Neural cell (in vitro differentiated cells): ENCODE measurements around the gene LCN9. TPM values are rescaled to one million over a fixed set of nuclear protein-coding genes. Genes with fewer than 3 reads are reported as not detected.

Experiments
- H2AFZ ChIP-seq: fragments of 200-600, 300-800 bp; sonication (generic), shearing (Covaris generic); 2 replicates; pipeline ENCODE4 v1.6.0; 2014; ENCODE audit warnings: low read depth, mild to moderate bottlenecking, antibody characterized with exemption, low read length, moderate library complexity
- H3F3A ChIP-seq: fragments of 200-600 bp; shearing (Covaris generic); 2 replicates; pipeline ENCODE4 v1.6.1; 2016; ENCODE audit warnings: mild to moderate bottlenecking, moderate library complexity, mixed read lengths, antibody characterized with exemption, low read length; ENCODE audit not compliant: insufficient read depth, poor library complexity, severe bottlenecking
- H3K27ac ChIP-seq: fragments of 200-600, 300-800 bp; sonication (generic), shearing (Covaris generic); 2 replicates; pipeline ENCODE4 v1.5.1; 2014; ENCODE audit warnings: mild to moderate bottlenecking, low read length, moderate library complexity
- H3K27me3 ChIP-seq: fragments of 300-800, 200-600 bp; sonication (generic), shearing (Covaris generic); 2 replicates; pipeline ENCODE4 v1.6.0; 2014; ENCODE audit warnings: mild to moderate bottlenecking, low read depth, low read length, moderate library complexity; ENCODE audit not compliant: insufficient read depth
- H3K36me3 ChIP-seq: fragments of 300-800, 200-600 bp; sonication (generic), shearing (Covaris generic); 2 replicates; pipeline ENCODE4 v1.5.1; 2014; ENCODE audit warnings: mild to moderate bottlenecking, antibody characterized with exemption, low read length, moderate library complexity; ENCODE audit not compliant: insufficient read depth
- H3K4me2 ChIP-seq: fragments of 300-800, 200-600 bp; sonication (generic), shearing (Covaris generic); 2 replicates; pipeline ENCODE4 v1.6.0; 2014; ENCODE audit warnings: mild to moderate bottlenecking, low read length
- H3K4me3 ChIP-seq: fragments of 300-800, 200-600 bp; sonication (generic), shearing (Covaris generic); 2 replicates; pipeline ENCODE4 v1.5.1; 2014; ENCODE audit warnings: mild to moderate bottlenecking, low read length, moderate library complexity
- H3K79me2 ChIP-seq: fragments of 200-600 bp; shearing (Covaris generic); replicated peaks from 2 replicates; pipeline ENCODE4 v1.6.0; 2014; ENCODE audit warnings: mild to moderate bottlenecking, low read length, moderate library complexity; ENCODE audit not compliant: insufficient read depth
- H3K9ac ChIP-seq: fragments of 300-800, 200-600 bp; sonication (generic), shearing (Covaris generic); 2 replicates; pipeline ENCODE4 v1.6.1; 2016; ENCODE audit warnings: mild to moderate bottlenecking, low read length, mixed read lengths
- H3K9me2 ChIP-seq: fragments of 200-600 bp; shearing (Covaris generic); 2 replicates; pipeline ENCODE4 v1.6.1; 2016; ENCODE audit warnings: mild to moderate bottlenecking, low read length, mixed read lengths; ENCODE audit not compliant: insufficient read depth
- H3K9me3 ChIP-seq: fragments of 200-600, 300-800 bp; sonication (generic), shearing (Covaris generic); 2 replicates; pipeline ENCODE4 v1.6.1; 2016; ENCODE audit warnings: mild to moderate bottlenecking, mixed run types, low read length, moderate library complexity, mixed read lengths
- H4K20me1 ChIP-seq: fragments of 200-600 bp; shearing (Covaris generic); 2 replicates; pipeline ENCODE4 v1.6.1; 2016; ENCODE audit warnings: mild to moderate bottlenecking, mixed run types; ENCODE audit not compliant: insufficient read depth
- CTCF ChIP-seq: fragments of 450-650 bp; IDR thresholded peaks from 2 replicates; pipeline ENCODE4 v1.5.1; 2014; ENCODE audit warnings: antibody characterized with exemption, mild to moderate bottlenecking, moderate library complexity; ENCODE audit not compliant: poor library complexity, severe bottlenecking
- EP300 ChIP-seq: fragments of 450-650 bp; conservative IDR thresholded peaks from 2 replicates; pipeline ENCODE4 v1.6.1; 2014; ENCODE audit warnings: antibody characterized with exemption, mild to moderate bottlenecking, moderate library complexity; ENCODE audit not compliant: poor library complexity, severe bottlenecking
- EZH2 ChIP-seq: fragments of 200-600, 300-800 bp; shearing (Covaris generic), sonication (generic); IDR thresholded peaks from 2 replicates; pipeline ENCODE4 v1.6.1; 2014; ENCODE audit warnings: antibody characterized with exemption, low read length, borderline replicate concordance, mild to moderate bottlenecking; ENCODE audit not compliant: insufficient read depth, poor library complexity, severe bottlenecking
- MXI1 ChIP-seq: fragments of 450-650 bp; conservative IDR thresholded peaks from 2 replicates; pipeline ENCODE4 v1.6.1; 2014; ENCODE audit warnings: antibody characterized with exemption, mild to moderate bottlenecking; ENCODE audit not compliant: poor library complexity, severe bottlenecking
- POLR2AphosphoS5 ChIP-seq: IDR thresholded peaks from 2 replicates; pipeline ENCODE4 v1.6.1; 2012
- RAD21 ChIP-seq: fragments of 450-650 bp; conservative IDR thresholded peaks from 2 replicates; pipeline ENCODE4 v1.6.1; 2014; ENCODE audit warnings: antibody characterized with exemption, mild to moderate bottlenecking, moderate library complexity
- REST ChIP-seq: IDR thresholded peaks from 2 replicates; pipeline ENCODE4 v1.6.1; 2012; ENCODE audit warnings: borderline replicate concordance
- SMC3 ChIP-seq: fragments of 450-650 bp; conservative IDR thresholded peaks from 2 replicates; pipeline ENCODE4 v1.6.1; 2014; ENCODE audit warnings: antibody characterized with exemption, mild to moderate bottlenecking, moderate library complexity; ENCODE audit not compliant: poor library complexity
- TAF1 ChIP-seq: IDR thresholded peaks from 2 replicates; pipeline ENCODE4 v1.6.1; 2012; ENCODE audit warnings: low read depth
- polyA plus RNA-seq: library from polyadenylated mRNA; depleted of rRNA; stranded (reverse); fragments of >200 nt; gene quantifications from 2 replicates; pipeline ENCODE4 v1.2.3, GENCODE V29; 2014

Gene LCN9
- polyA plus RNA-seq, 1 donor from 2014 or later: 2.5 TPM

- Histone ChIP-seq H3K9me3 (no peaks in the 10 kb centered on the region), H3K9me2 (no peaks in the 10 kb centered on the region), H3K4me2 (no peak overlapping the region), H3F3A (no peaks in the 10 kb centered on the region), H2AFZ (no peak overlapping the region), H3K79me2 (no peaks in the 10 kb centered on the region), H3K4me3 (no peak overlapping the region), H3K36me3 (no peaks in the 10 kb centered on the region), H3K27me3 (no peaks in the 10 kb centered on the region), H3K27ac (no peak overlapping the region), H4K20me1 (no peaks in the 10 kb centered on the region), H3K9ac (no peak overlapping the region)
- TF ChIP-seq TAF1 (no peak), POLR2AphosphoS5 (no peak), RAD21 (no peak), EZH2 (no peak), EP300 (no peak), CTCF (no peak), REST (no peak), MXI1 (no peak), SMC3 (no peak)
Measured at GRCh38 chr9:135664266-135664665, 1.2 kb downstream of the LCN9 start.

GRCh38 chr9:135664801-135665794 is 2.0 kb downstream of the LCN9 start:
- Histone ChIP-seq H3K9me3 (no peaks in the 10 kb centered on the region), H3K4me2 (no peak overlapping the region), H3K79me2 (no peaks in the 10 kb centered on the region), H4K20me1 (no peaks in the 10 kb centered on the region), H3K27ac (no peak overlapping the region), H3F3A (no peaks in the 10 kb centered on the region), H2AFZ (no peak overlapping the region), H3K27me3 (no peaks in the 10 kb centered on the region), H3K4me3 (no peak overlapping the region), H3K9ac (no peak overlapping the region), H3K36me3 (no peaks in the 10 kb centered on the region), H3K9me2 (no peaks in the 10 kb centered on the region)
- TF ChIP-seq EZH2 (no peak), MXI1 (no peak), POLR2AphosphoS5 (no peak), TAF1 (no peak), SMC3 (no peak)
